Dermis blood vessel endothelial cell (primary cell): ENCODE measurements around the gene ADAMTSL4. TPM values are rescaled to one million over a fixed set of nuclear protein-coding genes. Genes with fewer than 3 reads are reported as not detected.

Experiments
- DNase-seq: peaks from one replicate; pipeline ENCODE4 v3.0.0; 2010
- total RNA-seq: library from RNA; depleted of rRNA; stranded (reverse); fragments of >200 nt; gene quantifications from 2 replicates; pipeline ENCODE4 v1.2.3, GENCODE V29; 2014

ADAMTSL4 gene
- total RNA-seq, 1 donor from 2014 or later: 0.17 TPM

DNA sequence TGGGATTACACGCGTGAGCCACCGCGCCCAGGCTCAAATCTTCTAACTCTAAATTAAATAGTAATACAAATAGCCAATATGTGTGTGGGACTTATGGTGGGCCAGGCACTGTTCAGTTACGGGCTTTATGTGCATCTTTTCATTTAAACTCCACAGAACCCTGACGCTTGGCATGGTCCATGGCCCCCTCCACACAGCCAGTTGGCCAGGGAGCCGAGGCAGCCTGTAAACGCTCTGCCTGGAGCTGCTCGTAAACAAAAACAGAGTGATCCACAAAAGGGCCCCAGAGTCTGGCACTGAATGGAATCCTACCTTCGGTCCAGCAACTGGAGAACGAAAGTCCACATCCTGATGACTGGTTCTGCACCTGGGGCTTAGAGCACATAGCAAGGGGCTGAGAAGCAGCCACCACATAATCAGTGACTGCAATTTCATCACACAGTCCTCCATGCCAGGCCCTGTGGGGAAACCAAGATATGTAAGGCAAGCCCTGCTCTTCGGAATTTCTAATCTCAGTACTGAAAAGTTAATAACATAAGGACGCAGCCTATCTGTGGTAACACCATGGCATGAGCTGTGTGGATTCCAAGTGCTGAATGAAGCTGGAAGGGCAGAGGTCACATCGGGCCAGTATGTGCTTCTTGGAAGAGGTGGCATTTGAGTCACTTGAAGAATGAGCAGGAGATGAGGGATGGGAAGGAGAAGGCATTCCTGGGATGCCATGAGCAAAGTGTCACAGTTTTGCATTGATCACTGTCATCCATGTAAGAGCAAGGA is 13.5 kb upstream of the ADAMTSL4 start:
- no peak for DNase-seq

DNA sequence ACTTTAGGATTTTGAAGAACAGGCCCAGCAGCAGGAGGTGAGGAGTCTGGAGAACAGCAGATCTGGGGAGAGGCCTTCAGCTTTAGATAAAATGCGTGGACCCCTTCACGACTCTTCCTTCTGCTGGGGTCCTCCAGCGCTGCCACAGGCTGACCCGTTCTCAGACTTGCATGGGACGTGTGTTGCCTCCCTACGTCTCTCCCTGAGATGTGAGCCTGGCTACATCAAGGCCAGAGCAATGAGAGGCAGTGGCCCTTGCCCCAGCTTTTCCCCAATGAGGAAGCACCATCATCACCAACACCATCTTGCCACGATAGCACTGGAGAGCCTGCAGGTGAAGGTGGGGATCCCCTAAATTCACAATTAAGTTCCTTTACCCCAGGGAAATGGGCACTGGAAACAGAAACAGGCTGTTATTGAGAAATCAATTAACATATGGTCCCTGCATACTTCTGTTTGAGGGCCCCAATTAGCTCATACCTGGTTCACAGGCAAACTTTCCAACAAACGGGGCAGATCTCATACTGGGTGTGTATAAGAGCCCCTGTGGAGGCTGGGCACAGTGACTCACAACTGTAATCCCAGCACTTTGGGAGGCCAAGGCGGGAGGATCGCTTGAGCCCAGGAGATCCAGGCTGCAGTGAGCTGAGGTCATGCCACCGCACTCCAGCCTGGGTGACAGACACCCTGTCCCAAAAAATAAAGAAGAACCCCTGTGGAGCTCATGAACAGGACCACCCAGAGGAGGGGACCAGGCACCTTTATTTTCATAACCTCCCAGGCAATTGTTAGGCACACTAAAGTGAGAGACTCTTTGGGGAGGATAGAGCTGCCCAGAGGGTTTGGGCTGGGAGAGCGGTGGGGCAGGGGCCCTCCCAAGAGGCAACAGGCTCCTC is 12.1 kb upstream of the ADAMTSL4 start:
- DNase-seq: no peak

DNA sequence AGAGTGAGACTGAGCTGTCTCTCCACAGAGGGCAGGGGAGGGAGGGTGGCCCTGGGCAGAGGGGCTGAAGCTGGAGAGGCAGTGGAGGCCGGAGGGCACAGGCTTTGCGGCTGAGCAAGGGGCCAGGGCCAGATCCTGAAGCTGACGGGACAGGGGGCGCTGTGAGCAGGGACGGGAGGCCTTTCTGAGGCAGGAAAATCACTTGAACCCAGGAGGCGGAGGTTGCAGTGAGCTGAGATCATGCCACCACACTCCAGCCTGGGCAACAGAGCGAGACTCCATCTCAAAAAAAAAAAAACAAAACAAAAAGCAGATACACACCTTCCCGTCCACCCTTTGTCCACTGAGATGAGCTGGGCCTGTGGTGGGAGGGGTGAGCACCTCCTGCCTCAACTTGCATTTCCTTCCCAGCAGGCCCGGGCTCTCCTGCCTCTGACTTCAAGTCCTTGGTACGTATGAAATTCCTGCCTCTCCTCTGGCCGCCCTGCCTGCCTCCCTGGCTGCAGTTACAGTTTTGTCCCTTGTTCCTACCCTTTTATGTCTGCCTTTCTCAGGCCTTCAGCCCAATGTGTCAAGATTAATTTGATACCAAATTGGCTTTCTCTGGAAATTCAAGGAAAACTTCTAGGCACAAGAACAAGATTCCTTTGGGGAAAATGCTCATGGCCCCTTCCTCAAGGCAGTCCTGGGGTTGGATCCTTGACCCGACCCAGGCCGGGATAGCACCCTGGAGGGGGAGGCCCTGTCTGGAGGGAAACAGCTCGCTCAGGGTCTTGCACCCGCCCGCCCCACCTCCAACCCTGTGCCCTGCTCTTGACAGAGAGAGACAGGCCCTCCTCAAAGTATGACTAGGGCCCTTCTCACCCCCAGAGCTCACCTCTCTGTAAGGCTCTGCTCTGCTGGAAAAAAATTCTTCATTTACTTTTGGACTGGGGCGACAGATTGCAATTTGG is 11.2 kb upstream of the ADAMTSL4 start:
- DNase-seq: no peak

DNA sequence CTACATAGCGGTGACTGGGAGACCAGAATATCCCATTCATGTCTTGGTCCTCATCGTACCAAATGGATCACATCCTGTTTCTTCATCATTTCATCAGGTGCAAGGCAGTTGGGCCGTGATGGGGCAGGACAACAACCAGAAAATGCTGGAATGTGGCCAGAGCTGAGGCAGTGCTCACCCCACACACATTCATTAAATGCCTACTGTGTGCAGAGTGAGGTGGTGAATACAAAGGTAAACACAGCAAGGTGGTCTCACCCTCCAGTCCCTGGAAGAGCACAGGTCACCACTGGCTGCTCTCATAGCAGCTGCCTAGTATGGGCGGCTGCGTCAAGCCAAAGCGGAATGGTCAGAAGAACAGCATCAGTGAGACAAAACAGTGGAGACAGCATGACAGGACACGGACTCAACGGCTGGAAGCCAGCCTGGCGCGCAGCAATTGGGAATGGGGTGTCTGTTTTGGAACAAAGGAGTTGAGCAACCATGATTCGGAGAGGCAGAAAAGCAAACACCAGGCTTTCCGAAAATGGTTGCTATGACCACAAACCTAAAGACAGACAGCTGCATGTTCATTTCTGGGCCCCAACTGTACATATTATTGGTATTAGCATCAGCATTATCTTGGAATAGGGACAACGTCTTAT is 5.6 kb upstream of the ADAMTSL4 start:
- DNase-seq: no peak

DNA sequence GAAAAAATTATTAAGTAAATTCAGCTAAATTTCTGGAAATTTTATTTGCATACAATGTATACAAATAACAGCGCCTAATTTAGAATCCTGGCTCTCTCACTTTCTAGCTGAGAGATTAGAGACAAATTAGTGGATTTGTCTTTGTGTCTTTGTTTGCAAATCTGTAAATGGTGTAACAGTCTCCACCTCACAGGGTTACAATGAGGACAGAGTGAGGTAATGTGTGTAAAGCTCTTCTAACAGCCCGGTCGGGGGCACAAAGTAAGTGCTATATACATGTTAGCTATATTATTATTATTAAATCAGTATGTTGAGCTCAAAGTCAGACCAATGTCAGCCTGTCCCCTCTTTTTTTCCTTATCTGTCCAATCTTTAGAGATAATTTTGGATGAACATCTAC is 5.0 kb upstream of the ADAMTSL4 start:
- DNase-seq: no peak

DNA sequence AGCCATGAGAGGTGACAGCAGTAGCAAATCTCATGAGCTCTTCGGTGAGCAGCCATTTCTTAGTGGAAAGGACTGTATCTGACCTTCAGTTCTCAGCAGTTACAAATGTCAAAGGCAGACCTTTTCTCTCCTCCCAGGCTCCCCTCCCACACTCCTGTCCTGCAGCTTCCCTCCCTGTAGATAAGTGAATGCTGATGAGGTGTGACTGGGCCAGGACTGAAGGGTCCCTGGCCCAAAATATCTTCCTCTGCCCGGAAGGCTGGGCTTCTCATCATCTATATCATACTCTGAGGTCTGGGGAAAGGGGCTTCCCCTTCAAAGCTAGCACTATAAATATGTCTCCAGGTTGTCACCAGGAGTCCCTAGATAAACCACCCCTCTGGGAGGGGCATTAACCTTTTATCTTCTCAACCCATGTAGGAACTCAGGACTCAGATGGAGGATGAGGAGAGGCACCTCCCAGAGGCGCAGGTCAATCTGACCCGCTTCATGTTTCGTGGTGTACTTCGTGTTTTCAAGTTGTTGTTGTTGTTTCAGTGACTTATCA is 3.6 kb upstream of the ADAMTSL4 start:
- no peak for DNase-seq

DNA sequence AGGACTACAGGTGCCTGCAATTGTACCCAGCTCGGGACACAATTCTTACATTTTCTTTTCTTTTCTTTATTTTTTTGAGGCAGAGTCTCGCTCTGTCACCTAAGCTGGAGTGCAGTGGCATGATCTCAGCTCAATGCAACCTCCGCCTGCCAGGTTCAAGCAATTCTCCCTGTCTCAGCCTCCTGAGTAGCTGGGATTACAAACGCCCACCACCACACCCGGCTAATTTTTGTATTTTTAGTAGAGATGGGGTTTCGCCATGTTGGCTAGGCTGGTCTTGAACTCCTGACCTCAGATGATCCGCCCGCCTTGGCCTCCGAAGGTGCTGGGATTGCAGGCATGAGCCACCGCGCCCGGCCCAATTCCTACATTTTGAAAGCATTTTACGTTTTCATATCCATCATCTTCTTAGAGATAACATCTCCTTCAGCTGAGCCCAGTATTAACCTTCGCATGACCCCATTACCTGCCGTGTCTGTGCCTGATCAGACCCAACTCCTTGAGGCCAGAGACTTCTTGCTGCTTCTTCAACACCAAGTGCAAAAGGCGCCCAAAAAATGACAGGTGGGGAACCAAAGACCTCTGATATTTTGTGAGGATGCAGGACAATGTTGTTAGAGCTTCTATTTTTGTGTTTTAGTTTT is 2.8 kb upstream of the ADAMTSL4 start:
- no peak for DNase-seq

DNA sequence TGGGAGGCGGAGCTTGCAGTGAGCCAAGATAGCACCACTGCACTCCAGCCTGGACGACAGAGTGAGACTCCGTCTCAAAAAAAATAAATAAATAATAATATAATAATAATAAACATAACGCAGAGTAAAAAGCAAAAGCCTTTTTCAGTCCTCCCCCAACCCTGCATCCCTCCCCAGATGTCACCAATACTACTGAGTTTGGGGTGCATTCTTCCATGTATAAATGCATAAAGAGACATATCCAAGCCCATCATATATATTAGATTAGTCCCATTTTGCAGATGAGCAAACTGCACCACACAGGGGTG is 930 bp upstream of the ADAMTSL4 start:
- DNase-seq: no peak

DNA sequence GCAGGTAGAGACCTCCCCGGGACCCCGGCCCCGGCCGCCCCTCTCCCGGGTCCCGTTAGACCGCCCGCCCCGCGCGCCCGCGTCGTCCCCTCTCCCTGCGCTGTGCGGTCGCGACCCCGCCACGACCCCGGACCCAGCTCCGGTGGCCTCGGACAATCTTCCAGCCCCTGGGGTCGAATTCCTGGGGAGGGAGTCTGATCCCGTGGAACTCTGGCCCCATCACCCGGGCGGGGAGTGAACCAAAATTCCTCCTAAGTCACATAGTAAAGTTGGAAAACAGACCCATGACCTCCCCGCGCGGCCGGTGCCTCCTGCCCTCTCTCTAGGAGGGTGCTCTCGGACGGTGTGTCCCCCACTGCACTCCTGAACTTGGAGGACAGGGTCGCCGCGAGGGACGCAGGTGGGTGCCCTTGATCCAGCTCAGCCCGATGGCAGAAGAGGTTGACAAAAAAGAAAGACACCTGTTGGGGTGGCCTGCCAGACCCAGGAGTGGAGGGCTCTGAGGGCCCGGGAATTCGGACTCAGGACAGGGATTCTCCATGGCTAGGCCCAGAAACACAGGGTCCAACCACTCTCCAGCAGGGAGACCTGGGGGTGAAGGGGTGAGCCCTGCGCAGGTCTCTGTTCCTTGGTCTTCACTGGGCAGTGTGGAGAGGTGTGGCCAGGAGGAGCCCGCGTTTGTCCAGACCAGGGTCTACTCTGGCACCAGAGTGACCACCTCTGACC is 451 bp downstream of the ADAMTSL4 start:
- DNase-seq: peak; percentile 21

DNA sequence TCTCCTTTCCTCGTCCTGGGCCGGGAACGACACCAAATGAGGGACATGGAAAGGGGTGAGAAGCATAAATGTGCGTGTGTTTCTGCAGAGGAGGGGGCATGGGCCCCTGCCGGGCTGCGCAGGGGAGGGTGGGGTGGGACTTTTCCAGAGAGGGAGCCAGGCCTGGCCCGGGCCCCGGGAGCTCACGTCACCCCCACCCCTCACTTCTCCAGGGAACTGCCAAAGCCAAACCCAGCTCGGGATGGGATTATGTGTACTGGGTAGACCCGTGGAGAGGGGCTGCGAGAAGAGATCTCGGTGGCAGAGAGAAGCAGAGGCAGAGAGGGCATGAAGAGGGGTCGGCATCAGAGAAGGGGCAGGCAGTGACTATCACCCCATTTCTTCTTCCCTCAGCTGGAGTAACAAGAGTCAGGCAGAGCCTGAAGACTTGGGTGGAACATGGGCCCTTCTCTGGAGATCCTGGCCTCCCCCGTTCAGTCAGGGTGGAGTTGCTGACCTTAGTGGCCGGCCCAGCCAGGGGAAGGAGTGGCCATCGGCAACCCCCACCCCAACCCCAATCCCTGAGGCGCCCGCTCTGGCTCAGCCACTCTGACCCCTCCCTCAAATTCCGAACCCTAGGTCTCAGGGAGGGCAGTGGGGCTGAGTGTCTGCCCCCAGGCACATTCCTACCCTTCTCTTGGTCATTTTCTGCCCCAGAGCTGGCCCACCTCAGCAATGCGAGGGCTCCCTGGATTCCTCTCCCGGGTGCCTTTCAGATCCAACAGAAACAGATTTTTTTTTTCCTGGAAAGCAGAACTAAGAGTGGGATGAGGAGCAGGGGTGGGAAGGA is 1.2 kb downstream of the ADAMTSL4 start:
- DNase-seq: peak; percentile 6

DNA sequence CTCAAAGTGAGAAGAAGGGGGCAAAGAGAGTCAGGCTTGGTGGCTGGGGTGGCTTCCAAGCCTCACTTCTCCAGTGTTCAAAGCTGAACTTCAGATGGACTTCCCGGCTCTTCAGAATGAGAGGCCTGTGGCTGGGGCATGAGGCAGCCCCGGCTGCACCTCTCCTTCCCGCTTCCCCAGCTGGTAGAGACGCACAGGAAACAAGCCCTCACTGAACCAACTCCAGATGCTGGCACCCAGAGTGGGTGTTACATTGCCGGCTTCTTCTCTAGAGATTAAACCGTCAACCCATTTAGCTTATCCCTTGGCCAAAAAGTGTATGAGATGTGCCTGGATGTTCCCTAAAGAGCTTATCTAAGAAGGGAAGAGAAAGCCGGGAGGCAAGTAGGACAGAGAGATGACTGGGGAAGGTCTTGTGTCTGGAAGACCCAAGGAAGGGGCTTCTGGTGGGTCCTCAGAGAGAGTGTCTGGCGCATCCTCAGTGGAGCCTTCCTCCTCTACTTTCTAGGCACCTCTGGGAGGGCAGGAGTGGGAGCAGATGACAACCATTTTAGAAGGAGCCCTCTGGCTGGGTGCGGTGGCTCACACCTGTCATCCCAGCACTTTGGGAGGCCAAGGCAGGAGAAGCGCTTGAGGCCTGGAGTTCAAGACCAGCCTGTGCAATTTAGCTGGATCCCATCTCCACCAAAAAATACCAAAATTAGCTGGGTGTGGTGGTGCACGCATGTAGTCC is 2.0 kb downstream of the ADAMTSL4 start:
- peak; percentile 19 for DNase-seq

DNA sequence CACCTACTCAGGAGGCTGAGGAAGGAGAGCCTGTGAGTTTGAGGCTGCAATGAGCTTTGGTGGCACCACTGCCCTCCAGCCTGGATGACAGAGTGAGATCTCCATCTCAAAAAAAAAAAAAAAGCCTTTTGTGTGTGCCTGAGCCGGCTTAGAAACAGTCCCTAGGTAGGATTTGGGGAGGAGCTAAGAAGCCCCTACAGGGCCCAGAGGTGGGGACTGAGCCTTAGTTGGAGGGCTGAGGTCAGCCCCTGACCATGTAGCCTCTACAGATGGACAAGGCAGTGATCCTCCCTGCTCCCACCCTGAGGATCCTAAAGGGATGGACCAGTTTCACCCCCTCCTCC is 2.5 kb downstream of the ADAMTSL4 start:
- DNase-seq: peak; percentile 2

DNA sequence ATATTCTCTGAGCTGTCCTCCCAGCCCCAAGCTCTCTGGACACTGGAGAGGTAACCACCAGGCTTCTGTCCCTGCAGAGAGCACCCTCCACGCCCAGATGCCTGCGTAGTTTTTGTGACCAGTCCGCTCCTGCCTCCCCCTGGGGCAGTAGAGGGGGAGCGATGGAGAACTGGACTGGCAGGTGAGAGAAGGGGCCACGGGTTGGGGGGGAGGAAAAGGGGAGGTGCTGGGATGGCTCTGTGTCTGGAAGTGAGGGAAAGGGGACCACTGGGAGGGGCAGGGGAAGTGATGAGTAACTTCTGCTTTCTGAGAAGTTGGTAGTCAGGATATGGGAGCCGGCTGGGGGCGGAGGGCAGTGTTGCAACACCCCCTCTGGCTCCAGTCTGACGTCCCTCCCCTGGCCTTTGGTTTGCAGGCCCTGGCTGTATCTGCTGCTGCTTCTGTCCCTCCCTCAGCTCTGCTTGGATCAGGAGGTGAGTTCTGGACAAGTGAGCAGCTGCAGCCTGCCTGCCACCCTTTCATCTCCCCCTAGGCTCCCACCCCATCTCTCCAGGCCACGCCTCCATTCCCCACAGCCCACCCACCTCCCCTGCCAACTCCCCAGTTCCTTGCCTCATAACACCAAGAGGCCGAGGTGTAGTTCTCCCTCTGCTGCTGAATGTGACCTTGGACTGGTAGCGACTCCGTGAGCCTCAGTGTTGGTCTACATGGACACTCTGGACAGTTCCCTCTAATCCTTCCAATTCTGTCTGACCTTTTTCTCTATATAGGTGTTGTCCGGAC is 3.1 kb downstream of the ADAMTSL4 start:
- peak; percentile 76 for DNase-seq

DNA sequence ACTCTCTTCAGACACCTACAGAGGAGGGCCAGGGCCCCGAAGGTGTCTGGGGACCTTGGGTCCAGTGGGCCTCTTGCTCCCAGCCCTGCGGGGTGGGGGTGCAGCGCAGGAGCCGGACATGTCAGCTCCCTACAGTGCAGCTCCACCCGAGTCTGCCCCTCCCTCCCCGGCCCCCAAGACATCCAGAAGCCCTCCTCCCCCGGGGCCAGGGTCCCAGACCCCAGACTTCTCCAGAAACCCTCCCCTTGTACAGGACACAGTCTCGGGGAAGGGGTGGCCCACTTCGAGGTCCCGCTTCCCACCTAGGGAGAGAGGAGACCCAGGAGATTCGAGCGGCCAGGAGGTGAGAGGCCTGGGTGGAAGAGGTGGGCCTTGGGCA is 3.7 kb downstream of the ADAMTSL4 start:
- DNase-seq: no peak

DNA sequence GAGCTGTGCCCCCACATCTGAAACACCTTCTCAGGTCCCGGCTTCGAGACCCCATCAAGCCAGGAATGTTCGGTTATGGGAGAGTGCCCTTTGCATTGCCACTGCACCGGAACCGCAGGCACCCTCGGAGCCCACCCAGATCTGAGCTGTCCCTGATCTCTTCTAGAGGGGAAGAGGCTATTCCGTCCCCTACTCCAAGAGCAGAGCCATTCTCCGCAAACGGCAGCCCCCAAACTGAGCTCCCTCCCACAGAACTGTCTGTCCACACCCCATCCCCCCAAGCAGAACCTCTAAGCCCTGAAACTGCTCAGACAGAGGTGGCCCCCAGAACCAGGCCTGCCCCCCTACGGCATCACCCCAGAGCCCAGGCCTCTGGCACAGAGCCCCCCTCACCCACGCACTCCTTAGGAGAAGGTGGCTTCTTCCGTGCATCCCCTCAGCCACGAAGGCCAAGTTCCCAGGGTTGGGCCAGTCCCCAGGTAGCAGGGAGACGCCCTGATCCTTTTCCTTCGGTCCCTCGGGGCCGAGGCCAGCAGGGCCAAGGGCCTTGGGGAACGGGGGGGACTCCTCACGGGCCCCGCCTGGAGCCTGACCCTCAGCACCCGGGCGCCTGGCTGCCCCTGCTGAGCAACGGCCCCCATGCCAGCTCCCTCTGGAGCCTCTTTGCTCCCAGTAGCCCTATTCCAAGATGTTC is 4.3 kb downstream of the ADAMTSL4 start:
- DNase-seq: no peak

DNA sequence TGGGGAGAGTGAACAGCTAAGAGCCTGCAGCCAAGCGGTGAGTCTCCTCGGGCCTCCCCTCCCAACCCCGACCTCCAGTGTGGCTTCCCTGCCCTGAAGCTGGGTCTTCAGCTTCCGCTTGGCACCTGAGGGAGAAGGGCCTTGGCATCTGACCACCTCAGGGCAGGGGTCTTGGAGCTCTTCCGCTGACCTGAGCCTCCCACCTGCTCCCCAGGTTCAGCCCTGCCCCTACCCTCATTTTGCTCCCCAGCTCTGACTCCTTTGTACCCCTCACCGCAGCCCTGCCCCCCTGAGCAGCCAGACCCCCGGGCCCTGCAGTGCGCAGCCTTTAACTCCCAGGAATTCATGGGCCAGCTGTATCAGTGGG is 4.9 kb downstream of the ADAMTSL4 start:
- DNase-seq: no peak

DNA sequence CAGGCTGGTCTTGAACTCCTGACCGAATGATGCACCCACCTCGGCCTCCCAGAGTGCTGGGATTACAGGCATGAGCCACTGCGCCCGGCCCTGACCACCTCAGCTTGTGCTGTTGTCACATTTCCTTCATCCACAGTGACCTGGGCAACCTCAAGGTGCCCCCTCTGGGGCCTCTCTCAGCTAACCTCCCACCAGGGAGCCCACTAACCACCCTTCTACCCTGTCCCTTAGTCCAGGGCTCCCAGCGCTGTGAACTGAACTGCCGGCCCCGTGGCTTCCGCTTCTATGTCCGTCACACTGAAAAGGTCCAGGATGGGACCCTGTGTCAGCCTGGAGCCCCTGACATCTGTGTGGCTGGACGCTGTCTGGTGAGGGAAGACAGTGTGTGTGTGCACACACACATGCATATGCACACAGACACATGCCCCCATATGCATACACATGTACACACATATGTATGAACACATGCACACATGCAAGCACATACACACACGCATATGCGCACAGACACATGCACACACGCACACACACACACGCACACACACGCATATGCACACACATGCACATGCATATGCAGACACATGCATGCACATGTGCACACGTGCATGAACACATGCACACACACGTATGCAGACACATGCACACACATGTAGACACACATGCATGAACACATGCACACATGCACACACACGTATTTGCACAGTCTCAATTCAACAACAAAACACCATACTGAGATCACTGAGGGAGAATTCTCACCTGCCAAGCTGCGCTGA is 6.2 kb downstream of the ADAMTSL4 start:
- DNase-seq: peak; percentile 18
